AG09309 (cell line): Measurements from ENCODE around the gene MAN1C1.

Experiments
- DNase-seq: peaks from one replicate; pipeline ENCODE4 v3.0.0-alpha.2; 2010; ENCODE audit warnings: low read depth
- H3K4me3 ChIP-seq: 2 replicates; pipeline ENCODE4 v1.5.1; 2011; ENCODE audit warnings: mild to moderate bottlenecking, low read depth, low read length, moderate library complexity; ENCODE audit not compliant: control insufficient read depth
- TF ChIP-seq, protein P1 (sequence below): IDR thresholded peaks from 2 replicates; pipeline ENCODE4 v1.5.1; 2011; ENCODE audit warnings: mild to moderate bottlenecking, low read depth, low read length, inconsistent platforms; ENCODE audit not compliant: insufficient read depth, control insufficient read depth; ENCODE audit errors: missing control alignments

The MAN1C1 gene

DNA sequence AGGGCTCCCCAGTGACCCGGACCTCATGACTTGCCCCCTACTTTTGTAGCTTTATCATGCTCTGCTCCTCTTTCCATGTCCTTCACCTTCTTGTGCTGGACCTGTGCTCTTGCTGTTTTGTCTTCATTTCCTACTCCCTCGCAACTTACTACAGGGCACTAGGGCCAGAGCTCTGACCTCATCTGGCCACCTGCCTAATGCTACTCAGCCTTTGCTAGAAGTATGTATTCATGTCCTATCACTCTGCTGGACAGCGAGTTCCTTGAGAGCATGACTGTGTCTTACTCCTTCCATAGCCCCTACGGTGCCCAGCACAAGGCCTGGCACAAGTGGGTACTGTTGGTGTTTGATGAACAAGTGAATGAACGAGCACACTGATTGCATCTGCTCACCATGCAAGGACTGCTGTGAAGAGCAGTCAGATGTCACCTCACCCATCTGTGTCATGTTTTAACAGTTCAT, 205.1 kb downstream of the MAN1C1 start:
- no peak overlapping the region; the same call in 1 of the 2 replicates for H3K4me3 ChIP-seq
- TF ChIP-seq, protein P1, sequence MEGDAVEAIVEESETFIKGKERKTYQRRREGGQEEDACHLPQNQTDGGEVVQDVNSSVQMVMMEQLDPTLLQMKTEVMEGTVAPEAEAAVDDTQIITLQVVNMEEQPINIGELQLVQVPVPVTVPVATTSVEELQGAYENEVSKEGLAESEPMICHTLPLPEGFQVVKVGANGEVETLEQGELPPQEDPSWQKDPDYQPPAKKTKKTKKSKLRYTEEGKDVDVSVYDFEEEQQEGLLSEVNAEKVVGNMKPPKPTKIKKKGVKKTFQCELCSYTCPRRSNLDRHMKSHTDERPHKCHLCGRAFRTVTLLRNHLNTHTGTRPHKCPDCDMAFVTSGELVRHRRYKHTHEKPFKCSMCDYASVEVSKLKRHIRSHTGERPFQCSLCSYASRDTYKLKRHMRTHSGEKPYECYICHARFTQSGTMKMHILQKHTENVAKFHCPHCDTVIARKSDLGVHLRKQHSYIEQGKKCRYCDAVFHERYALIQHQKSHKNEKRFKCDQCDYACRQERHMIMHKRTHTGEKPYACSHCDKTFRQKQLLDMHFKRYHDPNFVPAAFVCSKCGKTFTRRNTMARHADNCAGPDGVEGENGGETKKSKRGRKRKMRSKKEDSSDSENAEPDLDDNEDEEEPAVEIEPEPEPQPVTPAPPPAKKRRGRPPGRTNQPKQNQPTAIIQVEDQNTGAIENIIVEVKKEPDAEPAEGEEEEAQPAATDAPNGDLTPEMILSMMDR = no peak
- no peak for DNase-seq

DNA sequence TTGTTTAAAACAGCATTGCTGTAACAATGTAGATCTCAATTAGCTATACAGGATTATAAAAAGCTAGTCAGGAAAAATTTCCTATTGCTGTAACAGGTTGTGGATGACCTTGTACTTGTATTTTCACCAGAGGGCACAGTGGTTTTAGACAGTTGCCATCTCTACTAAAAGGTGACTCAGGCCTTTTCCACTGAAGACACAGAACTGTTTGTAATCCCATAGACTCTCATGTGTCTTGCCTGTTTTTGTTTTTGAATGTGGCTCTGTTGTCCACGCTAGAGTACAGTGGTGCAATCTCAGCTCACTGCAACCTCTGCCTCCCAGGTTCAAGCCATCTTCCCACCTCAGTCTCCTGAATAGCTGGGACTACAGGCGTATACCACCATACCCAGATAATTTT, 209.0 kb downstream of the MAN1C1 start:
- no peak overlapping the region for H3K4me3 ChIP-seq
- no peak for DNase-seq
- TF ChIP-seq, protein P1 = no peak

DNA sequence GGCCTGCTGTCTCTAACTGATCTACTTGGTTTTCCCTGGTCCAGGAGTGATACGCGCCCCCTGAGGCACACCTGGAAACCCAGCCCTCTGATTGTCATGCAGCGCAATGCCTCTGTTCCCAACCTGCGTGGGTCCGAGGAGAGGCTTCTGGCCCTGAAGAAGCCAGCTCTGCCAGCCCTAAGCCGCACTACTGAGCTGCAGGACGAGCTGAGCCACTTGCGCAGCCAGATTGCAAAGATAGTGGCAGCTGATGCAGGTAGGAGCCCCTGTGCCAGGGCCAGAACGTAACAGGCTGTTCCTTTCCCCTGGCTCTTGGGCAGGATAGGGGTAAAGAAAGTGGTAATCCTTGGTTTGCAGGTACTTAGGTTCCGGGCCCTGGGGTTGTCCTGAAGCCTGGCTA, 210.0 kb downstream of the MAN1C1 start:
- no peak for DNase-seq
- H3K4me3 ChIP-seq = no peak overlapping the region
- TF ChIP-seq, protein P1 = no peak

DNA sequence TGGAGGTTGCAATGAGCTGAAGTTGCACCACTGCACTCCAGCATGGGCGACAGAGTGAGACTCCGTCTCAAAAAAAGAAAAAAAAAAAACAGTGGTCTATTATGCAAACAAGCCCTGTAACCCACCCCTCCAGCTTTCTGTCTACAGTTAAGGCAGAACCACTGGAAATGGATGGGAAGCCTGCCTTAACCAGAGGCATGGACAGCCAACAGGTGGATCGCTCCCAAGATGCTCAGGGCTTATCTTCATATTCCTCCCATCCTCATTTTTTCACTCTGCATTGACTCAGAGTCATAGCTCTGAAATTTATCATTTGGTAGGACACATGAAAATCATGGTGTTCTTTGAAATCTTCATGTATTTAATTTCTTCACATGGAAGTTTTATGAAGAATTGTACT, 211.9 kb downstream of the MAN1C1 start:
- no peak for DNase-seq
- H3K4me3 ChIP-seq = no peak overlapping the region
- TF ChIP-seq, protein P1 = no peak

DNA sequence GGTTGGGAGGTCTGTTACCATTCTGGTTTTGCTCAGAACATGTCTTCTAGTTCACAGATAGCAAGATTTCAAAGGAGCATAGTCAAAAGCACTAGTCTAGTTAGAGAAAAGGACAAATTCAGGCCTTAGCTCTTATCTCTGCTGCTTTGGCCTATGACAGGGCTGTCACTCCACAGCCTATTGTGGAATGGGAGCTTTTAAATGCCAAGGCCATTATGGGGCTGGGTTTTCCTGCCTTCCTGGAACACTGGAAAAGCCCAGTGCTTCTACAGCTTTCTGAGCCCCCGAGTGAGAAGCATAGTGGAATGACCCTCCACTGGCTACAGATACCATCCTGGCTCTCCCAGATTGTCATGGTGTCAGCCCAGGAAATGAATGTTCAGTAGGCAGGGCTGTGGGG, 212.5 kb downstream of the MAN1C1 start:
- TF ChIP-seq, protein P1 = no peak
- H3K4me3 ChIP-seq = no peak overlapping the region
- no peak for DNase-seq

DNA sequence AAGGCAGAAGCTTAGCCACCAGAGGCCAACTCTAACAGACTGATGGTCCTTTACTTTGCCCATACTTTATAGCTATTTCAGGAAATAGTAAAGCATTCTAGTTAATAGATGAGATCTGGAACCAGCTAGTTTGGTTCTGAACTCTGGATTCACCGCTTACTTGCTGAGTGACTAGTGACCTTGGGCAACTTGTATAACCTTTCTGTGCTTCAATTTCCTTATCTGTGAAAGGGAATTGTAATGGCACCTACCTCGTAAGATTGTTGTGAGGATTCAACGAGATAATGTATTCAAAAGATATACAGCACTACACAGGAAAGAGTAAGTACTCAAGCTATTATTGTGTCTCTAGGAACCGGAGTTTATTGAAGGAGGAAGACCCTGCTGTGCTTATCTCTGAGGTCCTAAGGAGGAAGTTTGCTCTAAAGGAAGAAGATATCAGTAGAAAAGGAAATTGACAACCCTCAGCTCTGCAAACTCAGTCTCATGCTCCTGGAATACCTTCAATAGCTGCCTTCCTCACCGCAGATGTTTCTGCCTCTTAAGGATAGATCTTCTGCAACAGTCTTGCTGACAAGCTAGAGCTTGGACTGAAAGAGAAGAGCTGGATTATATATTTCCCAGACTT, 215.1 kb downstream of the MAN1C1 start:
- no peak for DNase-seq
- no peak overlapping the region for H3K4me3 ChIP-seq
- TF ChIP-seq, protein P1 = no peak
